Kidney (tissue), 14 donors: ENCODE data around the gene CRY2. TPM values are rescaled to one million over a fixed set of nuclear protein-coding genes. Genes with fewer than 3 reads are reported as not detected.

ENCODE experiments used
- DNase-seq, 5 donors: peaks; one replicate each; pipeline ENCODE4 v3.0.0-alpha.2; 2013 to 2020
- FAIRE-seq: peaks from 2 replicates; lab custom pipeline; 2012; peaks lifted over from hg19 to GRCh38; lab: Jason Lieb, UNC
- H3K27ac ChIP-seq, 2 donors: one replicate each; pipeline ENCODE4 v1.7.0; 2013; ENCODE audit warnings: low read depth in 2 of 2, low read length in 2 of 2, inconsistent platforms in 1 of 2
- H3K27me3 ChIP-seq: one replicate; pipeline ENCODE4 v1.7.1; 2013; ENCODE audit warnings: low read length, inconsistent platforms; ENCODE audit not compliant: control insufficient read depth, insufficient read depth
- H3K36me3 ChIP-seq, 3 donors: one replicate each; pipeline versions ENCODE4 v1.7.0 to v1.7.1; 2013; ENCODE audit warnings: low read length in 3 of 3, control low read depth in 1 of 3, inconsistent platforms in 1 of 3; ENCODE audit not compliant: insufficient read depth in 3 of 3, control insufficient read depth in 2 of 3
- H3K4me1 ChIP-seq, 3 donors: one replicate each; pipeline versions ENCODE4 v1.7.0 to v1.7.1; 2013; ENCODE audit warnings: low read length in 3 of 3, inconsistent platforms in 1 of 3, low read depth in 1 of 3; ENCODE audit not compliant: control insufficient read depth in 2 of 3, insufficient read depth in 2 of 3
- H3K4me3 ChIP-seq, 3 donors: one replicate each; pipeline versions ENCODE4 v1.7.0 to v1.8.1; 2013; ENCODE audit warnings: low read length in 3 of 3, control low read depth in 1 of 3, inconsistent platforms in 1 of 3
- H3K9ac ChIP-seq, 3 donors: one replicate each; pipeline versions ENCODE4 v1.7.0 to v1.7.1; 2013; ENCODE audit warnings: low read length in 3 of 3, control low read depth in 1 of 3, inconsistent platforms in 1 of 3
- H3K9me3 ChIP-seq, 3 donors: one replicate each; pipeline versions ENCODE4 v1.7.0 to v1.7.1; 2013; ENCODE audit warnings: low read length in 3 of 3, control low read depth in 1 of 3, inconsistent platforms in 1 of 3; ENCODE audit not compliant: control insufficient read depth in 2 of 3, insufficient read depth in 1 of 3
- CTCF ChIP-seq: IDR thresholded peaks from 3 replicates; pipeline ENCODE4 v1.5.1; 2012; ENCODE audit warnings: mild to moderate bottlenecking, moderate library complexity, borderline replicate concordance; ENCODE audit not compliant: insufficient read depth; ENCODE audit errors: extremely low read depth
- intact Hi-C: fragments of 100-400 bp; cut with DNase I; formaldehyde crosslinking; loops from one replicate; pipeline ENCODE4 v1.11.1; 2022
- polyA plus RNA-seq: library from polyadenylated mRNA; stranded (reverse); fragments of 350-450 nt; fragmentation: Illumina TruSeq; extraction: RNeasy Lipid Tissue Mini Kit (QIAGEN cat#74804); gene quantifications from one replicate; pipeline ENCODE4 v1.2.3, GENCODE V29; 2014; ENCODE audit warnings: low read depth, low replicate concordance; ENCODE audit not compliant: insufficient read depth
- total RNA-seq: library from RNA; stranded (reverse); fragmentation: NEBNext Ultra II Directional; extraction: Animal tissue kit (Norgen Biotek cat#: 25700); gene quantifications from one replicate; pipeline ENCODE4 v1.2.1, GENCODE V29; 2021
- donor health status: control.
- donor health status: control.
- donor health status: control.
- donor health status: control.
- donor health status: control.
- donor health status: DM: yes; HTN: yes; CAD: no.
- donor health status: Normal renal cell carcinoma (clear cell type).

Gene CRY2
- total and polyA plus RNA-seq, 2 donors from 2014 or later: 20.7 to 44.5 TPM

GRCh38 chr11:45816614-45817013 lies 30.7 kb upstream of the CRY2 start:
- Histone ChIP-seq H3K9me3 (no peaks in the 10 kb centered on the region), H3K27ac (no peak overlapping the region), H3K4me3 (no peak overlapping the region), H3K36me3 (peaks cover 0 to 3% (median 1%) of the 10 kb centered on the region in 3 donors), H3K27me3 (no peaks in the 10 kb centered on the region), H3K4me1 (no peaks in the 10 kb centered on the region), H3K9ac (no peak overlapping the region)
- intact Hi-C loops: no loop called here
- no peak for TF ChIP-seq CTCF
- DNase-seq: no peak
- no peak for FAIRE-seq

- Histone ChIP-seq H3K9ac (no peak overlapping the region), H3K4me1 (no peaks in the 10 kb centered on the region), H3K27me3 (no peaks in the 10 kb centered on the region), H3K27ac (no peak overlapping the region), H3K4me3 (no peak overlapping the region), H3K9me3 (no peaks in the 10 kb centered on the region), H3K36me3 (no peaks in the 10 kb centered on the region)
- DNase-seq (no peak), FAIRE-seq (no peak)
- intact Hi-C loops: no loop called here
- no peak for TF ChIP-seq CTCF
These were observed 30.1 kb upstream of the CRY2 start for GRCh38 chr11:45817191-45817590.

GRCh38 chr11:45818961-45819605 lies 28.2 kb upstream of the CRY2 start:
- no peaks in the 10 kb centered on the region for H3K4me1 ChIP-seq
- DNase-seq (no peak), FAIRE-seq (no peak)
- intact Hi-C loops: no loop called here
- H3K9me3 ChIP-seq: no peaks in the 10 kb centered on the region
- H3K9ac ChIP-seq: no peak overlapping the region
- no peak overlapping the region for H3K27ac ChIP-seq
- H3K36me3 ChIP-seq: no peaks in the 10 kb centered on the region
- no peak for TF ChIP-seq CTCF
- no peaks in the 10 kb centered on the region for H3K27me3 ChIP-seq
- no peak overlapping the region for H3K4me3 ChIP-seq
